ENCODE results near the gene CELF4.

Gene CELF4

GRCh38 chr18:37383036-37383785, 182.4 kb downstream of the CELF4 start:
- TF ChIP-seq CTCF (conservative IDR thresholded peaks at IDR 0.05): no peak
- H3K27ac ChIP-seq: no peak overlapping the region

- no peak for TF ChIP-seq CTCF (conservative IDR thresholded peaks at IDR 0.05)
- H3K27ac ChIP-seq: no peak overlapping the region
These were observed 184.0 kb downstream of the CELF4 start for GRCh38 chr18:37381554-37381953.

GRCh38 chr18:37380546-37381110, 185.0 kb downstream of the CELF4 start:
- TF ChIP-seq CTCF (conservative IDR thresholded peaks at IDR 0.05): no peak
- H3K27ac ChIP-seq: no peak overlapping the region

GRCh38 chr18:37378336-37379010, 187.1 kb downstream of the CELF4 start:
- TF ChIP-seq CTCF (conservative IDR thresholded peaks at IDR 0.05): no peak

GRCh38 chr18:37375181-37375580, 190.4 kb downstream of the CELF4 start:
- H3K27ac ChIP-seq: no peak overlapping the region
- no peak for TF ChIP-seq CTCF (conservative IDR thresholded peaks at IDR 0.05)

More at GRCh38 chr18:37378336-37379010, 187.1 kb downstream of the CELF4 start:
- H3K27ac ChIP-seq: no peak overlapping the region

- no peak overlapping the region for H3K27ac ChIP-seq
- no peak for TF ChIP-seq CTCF (conservative IDR thresholded peaks at IDR 0.05)
These were observed 197.3 kb downstream of the CELF4 start for GRCh38 chr18:37368110-37368954.

GRCh38 chr18:37364237-37364636, 201.4 kb downstream of the CELF4 start:
- H3K27ac ChIP-seq: no peak overlapping the region; the same call in 1 of the 2 replicates
- TF ChIP-seq CTCF (conservative IDR thresholded peaks at IDR 0.05): no peak
